Adrenal gland (tissue), 12 donors: Measurements from ENCODE around the gene NCOA1. TPM values are rescaled to one million over a fixed set of nuclear protein-coding genes. Genes with fewer than 3 reads are reported as not detected.

Source experiments
- DNase-seq, 7 donors: peaks; one replicate each; pipeline ENCODE4 v3.0.0-alpha.2; 2019 to 2020
- H3K27ac ChIP-seq, 5 donors: fragments of 200-600 bp; sonication (generic) in 4 of 5; 1 replicate in 3 of 5; 2 replicates in 2 of 5; pipeline versions ENCODE4 v1.5.1 to v1.8.0; 2016 to 2020; ENCODE audit warnings: mild to moderate bottlenecking in 1 of 5
- H3K27me3 ChIP-seq: fragments of 200-600 bp; 2 replicates; pipeline ENCODE4 v1.8.0; 2021
- H3K36me3 ChIP-seq, 2 donors: fragments of 200-600 bp; replicated peaks in 1 of 2; 1 replicate in 1 of 2; 2 replicates in 1 of 2; pipeline versions ENCODE4 v1.5.1 to v1.8.0; 2018 to 2022
- H3K4me1 ChIP-seq, 2 donors: fragments of 200-600 bp; replicated peaks in 1 of 2; 1 replicate in 1 of 2; 2 replicates in 1 of 2; pipeline versions ENCODE4 v1.5.1 to v1.8.0; 2018 to 2021
- H3K4me3 ChIP-seq, 4 donors: fragments of 200-600 bp; sonication (generic) in 3 of 4; one replicate each; pipeline ENCODE4 v1.5.1; 2016 to 2018
- H3K9me3 ChIP-seq, 3 donors: fragments of 200-600 bp; sonication (generic) in 1 of 3; replicated peaks in 1 of 3; 1 replicate in 2 of 3; 2 replicates in 1 of 3; pipeline versions ENCODE4 v1.5.1 to v1.8.0; 2016 to 2021
- CTCF ChIP-seq, 6 experiments: fragments of 450-650 bp in 4 of 6; fragments of 200-600 bp in 2 of 6; sonication (generic) in 1 of 6; IDR thresholded peaks; 1 replicate in 5 of 6; 2 replicates in 1 of 6; pipeline versions ENCODE4 v1.5.1 to v1.8.0; 2016 to 2021; ENCODE audit warnings: antibody characterized with exemption in 6 of 6, mild to moderate bottlenecking in 2 of 6, moderate library complexity in 1 of 6
- POLR2A ChIP-seq, 2 donors: fragments of 450-650 bp; IDR thresholded peaks; one replicate each; pipeline ENCODE4 v1.6.1; 2017; ENCODE audit warnings: antibody characterized with exemption in 2 of 2, mild to moderate bottlenecking in 2 of 2, moderate library complexity in 1 of 2
- WGBS, 4 donors: extraction: QIAGEN DNeasy Blood & Tissue Kit in 2 of 4; methylation state at CpG; one replicate each; pipeline versions ENCODE4 v1.1.5 to v1.1.7; 2013 to 2017; 5-methylcytosine and 5-hydroxymethylcytosine counted together
- intact Hi-C, 2 donors: fragments of 100-400 bp; cut with DNase I; formaldehyde crosslinking; loops; one replicate each; pipeline versions ENCODE4 v1.14.1 to v1.15.0; 2022 to 2023
- polyA plus RNA-seq, 3 donors: library from polyadenylated mRNA; stranded (reverse); fragments of 200-250 nt in 2 of 3; fragments of 350-450 nt in 1 of 3; fragmentation: Illumina TruSeq in 1 of 3; extraction: RNeasy Lipid Tissue Mini Kit (QIAGEN cat#74804) in 1 of 3; gene quantifications; one replicate each; pipeline ENCODE4 v1.2.3, GENCODE V29; 2013 to 2014
- total RNA-seq, 9 donors: library from RNA; depleted of rRNA in 4 of 9; stranded (reverse); fragments of >200 nt in 4 of 9; fragments of 120-200 nt in 1 of 9; fragmentation: NEBNext Ultra II Directional in 1 of 9; extraction: Animal tissue kit (Norgen Biotek cat#: 25700) in 1 of 9; gene quantifications; one replicate each; pipeline versions ENCODE4 v1.1.0 to v1.2.4, GENCODE V29; 2013 to 2023
- donor health status: healthy with polysubstance abuse.
- donor health status: Bipolar disorder and iron deficiency.
- donor health status: DM: yes; HTN: yes; CAD: no.
- donor health status: DM: no; HTN: no; CAD: no.
- donor health status: DM: no; HTN: no; CAD: no.
- donor health status: DM: yes; HTN: yes; CAD: no.

The NCOA1 gene
- total and polyA plus RNA-seq, 12 donors, result 13.6 to 85.5 (median 43.6) TPM

GRCh38 chr2:24513281-24514071, 22.4 kb downstream of the NCOA1 start:
- peaks cover 25 to 63% of the 10 kb centered on the region in 2 donors for H3K4me1 ChIP-seq
- TF ChIP-seq POLR2A (IDR thresholded peaks at IDR 0.05) (no peak), CTCF (IDR thresholded peaks at IDR 0.05) (no peak)
- H3K27ac ChIP-seq, result peak overlapping the region in 2 of 5 donors; percentile 60 to 66
- H3K36me3 ChIP-seq, result no peaks in the 10 kb centered on the region
- H3K27me3 ChIP-seq, result no peaks in the 10 kb centered on the region
- WGBS, 4 donors, result 77 to 90% (median 86%) methylated on average over 9 of the region's 9 CpGs
- no peaks in the 10 kb centered on the region for H3K9me3 ChIP-seq
- no peak overlapping the region for H3K4me3 ChIP-seq
- DNase-seq, result no peak
- intact Hi-C loops, result no loop called here

DNA sequence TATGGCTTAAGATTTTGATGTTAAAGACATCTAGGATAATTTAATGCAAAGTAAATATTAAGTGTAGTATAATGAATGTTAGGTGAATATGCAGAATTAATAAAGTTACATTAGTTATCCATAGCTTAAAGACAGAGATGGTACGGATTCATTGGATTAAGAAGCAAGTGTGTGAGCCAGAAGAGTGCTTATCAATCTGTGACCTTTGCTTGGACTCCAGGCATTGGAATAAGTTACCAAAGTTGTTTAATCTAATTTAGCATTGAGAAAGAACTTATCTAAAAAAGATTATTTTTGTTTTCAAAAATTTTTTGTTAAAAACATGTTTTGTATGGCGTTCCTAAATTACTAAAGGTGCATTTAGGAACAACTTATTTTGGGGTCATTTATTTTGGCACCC, 23.8 kb downstream of the NCOA1 start:
- H3K27ac ChIP-seq, result peak overlapping the region in 1 of 5 donors; percentile 6
- no peak overlapping the region for H3K4me3 ChIP-seq
- no peaks in the 10 kb centered on the region for H3K27me3 ChIP-seq
- 45 to 50% (median 48%) methylated on average over 2 of the region's 2 CpGs for WGBS, 4 donors
- H3K36me3 ChIP-seq, result no peaks in the 10 kb centered on the region
- peaks cover 18 to 52% of the 10 kb centered on the region in 2 donors for H3K4me1 ChIP-seq
- TF ChIP-seq CTCF (IDR thresholded peaks at IDR 0.05), result no peak
- no peak for TF ChIP-seq POLR2A (IDR thresholded peaks at IDR 0.05)
- intact Hi-C loops, result no loop called here
- DNase-seq, result no peak
- no peaks in the 10 kb centered on the region for H3K9me3 ChIP-seq

DNA sequence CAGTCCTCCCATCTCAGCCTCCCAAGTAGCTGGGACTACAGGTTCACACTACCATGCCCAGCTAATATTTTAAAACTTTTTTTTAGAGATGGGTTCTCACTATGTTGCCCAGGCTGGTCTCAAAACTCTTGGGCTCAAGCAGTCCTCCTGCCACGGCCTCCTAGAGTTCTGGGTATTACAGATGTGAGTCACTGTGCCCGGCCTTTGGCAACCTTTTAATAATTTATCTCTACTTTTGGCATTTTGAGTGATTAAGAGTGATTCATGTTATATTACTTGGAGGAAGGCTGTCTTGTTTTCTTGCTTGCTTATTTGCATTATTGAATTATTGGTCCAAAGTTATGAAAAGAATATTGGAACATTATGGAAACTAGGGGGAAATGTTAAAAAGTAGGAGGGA, 24.3 kb downstream of the NCOA1 start:
- TF ChIP-seq POLR2A (IDR thresholded peaks at IDR 0.05) (no peak), CTCF (IDR thresholded peaks at IDR 0.05) (no peak)
- H3K36me3 ChIP-seq, result no peaks in the 10 kb centered on the region
- DNase-seq, result peak; percentile 26 to 64 (median 50)
- no peaks in the 10 kb centered on the region for H3K27me3 ChIP-seq
- H3K9me3 ChIP-seq, result no peaks in the 10 kb centered on the region
- H3K4me1 ChIP-seq, result peaks cover 18 to 52% of the 10 kb centered on the region in 2 donors
- H3K27ac ChIP-seq, result peak overlapping the region in 1 of 5 donors; percentile 6
- H3K4me3 ChIP-seq, result no peak overlapping the region
- intact Hi-C loops, result no loop called here
- WGBS, 4 donors, result 33 to 46% (median 42%) methylated on average over 2 of the region's 2 CpGs

GRCh38 chr2:24515831-24516230, 24.8 kb downstream of the NCOA1 start:
- no peaks in the 10 kb centered on the region for H3K36me3 ChIP-seq
- H3K9me3 ChIP-seq, result no peaks in the 10 kb centered on the region
- no peak overlapping the region for H3K4me3 ChIP-seq
- no peaks in the 10 kb centered on the region for H3K27me3 ChIP-seq
- intact Hi-C loops, result no loop called here
- H3K4me1 ChIP-seq, result peaks cover 18 to 52% of the 10 kb centered on the region in 2 donors
- H3K27ac ChIP-seq, result peak overlapping the region in 1 of 5 donors; percentile 6
- peak in 1 of 7 donors; percentile 30 for DNase-seq
- TF ChIP-seq POLR2A (IDR thresholded peaks at IDR 0.05), result no peak
- no peak for TF ChIP-seq CTCF (IDR thresholded peaks at IDR 0.05)
- WGBS, 4 donors, result 69 to 81% (median 76%) methylated on average over 2 of the region's 2 CpGs; no CpG with 5 or more reads in 1 of the 4 donors
